ENCODE data around the gene PRIM1. TPM values are rescaled to one million over a fixed set of nuclear protein-coding genes. Genes with fewer than 3 reads are reported as not detected.
"Not testable (repeated sequence)": the region's sequence is repeated elsewhere in the genome, so short reads cannot be mapped to it uniquely, and the experiment has no call there.

Gene PRIM1
- total RNA-seq, 1 donor from 2014 or later = 15.1 TPM

DNA sequence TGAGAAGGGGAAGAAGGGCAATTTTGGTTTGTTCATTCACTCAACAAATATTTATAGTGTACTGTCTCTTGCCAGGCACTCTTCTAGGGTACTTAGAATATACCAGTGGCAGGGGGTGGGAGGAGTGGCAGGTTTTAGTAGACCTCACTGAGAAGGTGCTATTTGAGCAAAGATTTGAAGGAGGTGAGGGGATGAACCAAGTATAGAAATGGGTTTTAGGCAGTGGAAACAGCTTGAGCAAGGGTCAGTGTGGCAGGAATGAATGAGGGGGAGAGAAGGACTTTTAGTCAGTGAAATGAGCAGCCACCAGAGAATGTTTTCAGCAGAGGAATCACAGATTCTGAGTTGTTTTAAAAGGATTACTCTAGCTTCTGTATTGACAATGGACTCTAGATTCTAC lies 2.3 kb downstream of the PRIM1 start:
- Mint-ChIP-seq H3K4me1 (peaks cover 43% of the 10 kb centered on the region), H3K36me3 (ENCODE audit: low read depth) (peaks cover 21% of the 10 kb centered on the region), H3K27ac (peak overlapping the region; percentile 78), H3K9me3 (no peaks in the 10 kb centered on the region), H3K4me3 (peak overlapping the region; percentile 26), H3K27me3 (no peaks in the 10 kb centered on the region)
- ATAC-seq (ENCODE audit: low read depth) (no peak), DNase-seq (no peak)
- intact Hi-C loops (cut with micrococcal nuclease) = loop anchor here (2.0 kb wide), 1 partner anchor 113 kb away; no protein-coding TSS in a partner anchor
- POLR2A ChIA-PET = interaction anchor here (1.5 to 3.2 kb wide), 4 partner anchors 24 to 121 kb away, joined by 4 to 19 read pairs (median 6); partner anchors contain the start of genes NACA and PTGES3
- TF ChIP-seq, protein P1, sequence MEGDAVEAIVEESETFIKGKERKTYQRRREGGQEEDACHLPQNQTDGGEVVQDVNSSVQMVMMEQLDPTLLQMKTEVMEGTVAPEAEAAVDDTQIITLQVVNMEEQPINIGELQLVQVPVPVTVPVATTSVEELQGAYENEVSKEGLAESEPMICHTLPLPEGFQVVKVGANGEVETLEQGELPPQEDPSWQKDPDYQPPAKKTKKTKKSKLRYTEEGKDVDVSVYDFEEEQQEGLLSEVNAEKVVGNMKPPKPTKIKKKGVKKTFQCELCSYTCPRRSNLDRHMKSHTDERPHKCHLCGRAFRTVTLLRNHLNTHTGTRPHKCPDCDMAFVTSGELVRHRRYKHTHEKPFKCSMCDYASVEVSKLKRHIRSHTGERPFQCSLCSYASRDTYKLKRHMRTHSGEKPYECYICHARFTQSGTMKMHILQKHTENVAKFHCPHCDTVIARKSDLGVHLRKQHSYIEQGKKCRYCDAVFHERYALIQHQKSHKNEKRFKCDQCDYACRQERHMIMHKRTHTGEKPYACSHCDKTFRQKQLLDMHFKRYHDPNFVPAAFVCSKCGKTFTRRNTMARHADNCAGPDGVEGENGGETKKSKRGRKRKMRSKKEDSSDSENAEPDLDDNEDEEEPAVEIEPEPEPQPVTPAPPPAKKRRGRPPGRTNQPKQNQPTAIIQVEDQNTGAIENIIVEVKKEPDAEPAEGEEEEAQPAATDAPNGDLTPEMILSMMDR (IDR thresholded peaks at IDR 0.05) = no peak
- CTCF ChIA-PET = interaction anchor here (1.3 kb wide), 1 partner anchor 9 kb away, joined by 3 read pairs; no protein-coding TSS in a partner anchor

DNA sequence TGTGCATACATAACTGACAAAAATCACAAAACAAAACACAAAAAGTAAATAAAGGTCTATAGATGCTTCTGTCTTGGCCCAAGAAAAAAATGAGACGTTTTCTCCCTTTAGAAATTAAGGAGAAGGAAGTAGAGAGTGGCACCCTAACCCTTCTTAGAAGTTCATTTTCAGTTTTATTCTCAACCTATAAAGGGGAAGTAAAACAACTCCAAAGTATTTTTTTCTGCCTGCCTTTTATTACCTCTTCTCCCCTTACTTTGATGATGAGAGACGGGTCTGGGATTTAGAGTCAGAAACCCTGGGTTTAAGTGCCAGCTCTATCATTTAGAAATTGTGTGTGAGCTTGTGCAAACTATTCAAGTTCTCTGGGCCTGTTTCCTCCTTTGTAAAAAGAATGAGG lies 2.8 kb downstream of the PRIM1 start:
- no peak for DNase-seq
- Mint-ChIP-seq H3K4me1 (peaks cover 43% of the 10 kb centered on the region), H3K9me3 (no peaks in the 10 kb centered on the region), H3K27ac (peak overlapping the region; percentile 78), H3K27me3 (no peaks in the 10 kb centered on the region), H3K4me3 (peak overlapping the region; percentile 26), H3K36me3 (ENCODE audit: low read depth) (peaks cover 23% of the 10 kb centered on the region)
- intact Hi-C loops (cut with micrococcal nuclease) = no loop called here
- no peak for ATAC-seq (ENCODE audit: low read depth)
- TF ChIP-seq, protein P1 (IDR thresholded peaks at IDR 0.05) = no peak
- ChIA-PET CTCF (interaction anchor here (1.3 kb wide), 1 partner anchor 8 kb away, joined by 3 read pairs; no protein-coding TSS in a partner anchor), POLR2A (interaction anchor here (0.6 to 3.2 kb wide), 5 partner anchors 24 to 120 kb away, joined by 3 to 19 read pairs (median 5); partner anchors contain the start of genes NACA and PTGES3)

DNA sequence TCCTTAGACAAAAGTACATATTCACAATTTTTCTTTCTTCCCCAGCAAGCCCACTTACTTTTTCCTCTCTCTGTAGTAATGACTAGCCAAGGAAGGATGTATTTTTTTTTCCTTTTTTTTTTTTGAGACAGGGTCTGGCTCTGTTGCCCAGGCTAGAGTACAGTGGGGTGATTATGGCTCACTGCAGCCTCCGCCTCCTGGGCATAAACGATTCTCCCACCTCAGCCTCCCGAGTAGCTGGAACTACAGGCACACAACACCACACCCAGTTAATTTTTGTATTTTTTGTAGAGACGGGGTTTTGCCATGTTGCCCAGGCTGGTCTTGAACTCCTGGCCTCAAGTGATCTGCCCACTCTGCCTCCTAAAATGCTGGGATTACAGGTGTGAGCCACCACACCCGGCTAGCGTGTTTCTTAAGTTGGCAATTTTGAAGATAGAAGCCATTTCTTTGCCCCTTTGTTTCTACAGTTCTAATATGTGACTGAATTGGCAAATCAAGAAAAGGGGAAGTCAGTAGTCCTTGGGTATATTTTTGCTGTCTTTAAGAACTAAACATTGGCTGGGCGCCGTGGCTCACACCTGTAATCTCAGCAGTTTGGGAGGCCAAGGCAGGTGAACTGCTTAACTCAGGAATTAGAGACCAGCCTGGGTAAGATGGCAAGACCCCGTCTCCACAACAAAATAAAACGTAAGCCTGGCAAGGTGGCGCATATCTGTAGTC lies 23.8 kb downstream of the PRIM1 start:
- Mint-ChIP-seq H3K4me1 (peaks cover 21% of the 10 kb centered on the region), H3K27me3 (no peaks in the 10 kb centered on the region), H3K4me3 (no peak overlapping the region), H3K9me3 (no peaks in the 10 kb centered on the region), H3K36me3 (ENCODE audit: low read depth) (peaks cover 44% of the 10 kb centered on the region), H3K27ac (no peak overlapping the region)
- TF ChIP-seq, protein P1 (IDR thresholded peaks at IDR 0.05) = no peak
- ATAC-seq (ENCODE audit: low read depth) = no peak
- CTCF ChIA-PET = no interaction called here
- DNase-seq = no peak
- POLR2A ChIA-PET = interaction anchor here (3.5 kb wide), 1 partner anchor 41 kb away, joined by 159 read pairs; the partner anchor contains the start of gene PTGES3
- intact Hi-C loops (cut with micrococcal nuclease) = loop anchor here (5.0 kb wide), 1 partner anchor 611 kb away; the partner anchor contains the start of genes RPL41 and ZC3H10

DNA sequence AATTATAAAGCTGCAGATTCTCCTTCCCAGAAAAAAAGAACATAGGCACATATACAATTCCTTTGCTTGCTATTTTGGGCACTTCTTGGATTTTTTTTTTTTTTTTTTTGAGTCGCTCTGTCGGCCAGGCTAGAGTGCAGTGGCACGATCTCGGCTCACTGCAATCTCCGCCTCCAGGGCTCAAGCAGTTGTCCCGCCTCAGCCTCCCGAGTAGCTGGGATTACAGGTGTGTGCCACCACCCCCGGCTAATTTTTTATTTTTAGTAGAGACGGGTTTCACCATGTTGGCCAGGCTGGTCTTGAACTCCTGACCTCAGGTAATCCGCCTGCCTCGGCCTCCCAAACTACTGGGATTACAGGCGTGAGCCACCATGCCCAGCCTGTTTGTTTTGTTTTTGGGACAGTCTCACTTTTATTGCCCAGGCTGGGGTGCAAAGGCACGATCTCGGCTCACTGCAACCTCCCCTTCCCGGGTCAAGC lies 25.9 kb downstream of the PRIM1 start:
- ChIA-PET CTCF (interaction anchor here (1.1 to 1.4 kb wide), 3 partner anchors 67 to 385 kb away, joined by 3 to 5 read pairs (median 4); no protein-coding TSS in a partner anchor), POLR2A (interaction anchor here (0.6 to 3.5 kb wide), 25 partner anchors 9 to 751 kb away, joined by 3 to 159 read pairs (median 6); partner anchors contain the start of genes ATP5F1B, BAZ2A, LRP1 and NEMP1)
- DNase-seq; H3K9me3 Mint-ChIP-seq; H3K27me3 Mint-ChIP-seq; ATAC-seq (ENCODE audit: low read depth): not testable (repeated sequence)
- Mint-ChIP-seq H3K4me3 (peak overlapping the region; percentile 99), H3K4me1 (peaks cover 41% of the 10 kb centered on the region), H3K36me3 (ENCODE audit: low read depth) (peaks cover 50% of the 10 kb centered on the region), H3K27ac (peak overlapping the region; percentile 98)
- intact Hi-C loops (cut with micrococcal nuclease) = loop anchor here (5.0 kb wide), 1 partner anchor 609 kb away; the partner anchor contains the start of genes RPL41 and ZC3H10

DNA sequence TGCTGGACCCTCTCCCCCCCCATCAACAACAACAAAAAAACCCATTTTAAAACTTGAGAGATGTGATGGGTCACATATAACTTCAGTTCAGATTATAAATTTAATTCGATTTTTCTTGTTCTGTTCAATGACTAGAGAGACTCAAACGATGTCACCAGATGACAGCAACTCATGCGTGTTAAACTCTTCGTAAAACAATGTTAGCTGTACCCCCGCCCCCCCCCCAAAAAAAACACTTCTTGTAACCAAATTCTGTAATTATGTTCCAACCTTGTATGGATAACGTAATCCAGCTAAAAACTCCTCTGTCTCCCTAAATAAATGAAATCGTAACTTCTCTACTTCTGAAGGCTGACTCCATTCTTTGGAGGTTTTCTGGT lies 26.4 kb downstream of the PRIM1 start:
- ChIA-PET POLR2A (interaction anchor here (0.5 to 3.5 kb wide), 43 partner anchors 9 to 1019 kb away, joined by 3 to 159 read pairs (median 4); partner anchors contain the start of genes ATP5F1B, BAZ2A, GLS2 and LRP1), CTCF (interaction anchor here (0.9 to 1.4 kb wide), 5 partner anchors 9 to 386 kb away, joined by 3 to 5 read pairs (median 4); no protein-coding TSS in a partner anchor)
- ATAC-seq (ENCODE audit: low read depth) = no peak
- peaks cover 46% of the 10 kb centered on the region for H3K4me1 Mint-ChIP-seq
- peaks cover 50% of the 10 kb centered on the region for H3K36me3 Mint-ChIP-seq (ENCODE audit: low read depth)
- H3K9me3 Mint-ChIP-seq = no peaks in the 10 kb centered on the region
- no peak for DNase-seq
- intact Hi-C loops (cut with micrococcal nuclease) = loop anchor here (1.0 to 5.0 kb wide), 8 partner anchors 27 to 608 kb away; partner anchors contain the start of genes PRIM1, PTGES3, RPL41 and STAT6
- H3K27me3 Mint-ChIP-seq = no peaks in the 10 kb centered on the region
- TF ChIP-seq, protein P1 (IDR thresholded peaks at IDR 0.05) = no peak
- peak overlapping the region; percentile 98 for H3K27ac Mint-ChIP-seq
- H3K4me3 Mint-ChIP-seq = peak overlapping the region; percentile 99
